HG03354 (cell line): ENCODE results near the gene EFCAB3.
"Not testable (repeated sequence)": the region's sequence is repeated elsewhere in the genome, so short reads cannot be mapped to it uniquely, and the experiment has no call there.

ENCODE experiments used
- ATAC-seq: cut with Tn5 transposase; IDR thresholded peaks from one replicate; pipeline ENCODE4 v1.9.1; 2021; ENCODE audit warnings: mild to moderate bottlenecking; ENCODE audit not compliant: unreplicated experiment, poor library complexity, severe bottlenecking

EFCAB3 gene

DNA sequence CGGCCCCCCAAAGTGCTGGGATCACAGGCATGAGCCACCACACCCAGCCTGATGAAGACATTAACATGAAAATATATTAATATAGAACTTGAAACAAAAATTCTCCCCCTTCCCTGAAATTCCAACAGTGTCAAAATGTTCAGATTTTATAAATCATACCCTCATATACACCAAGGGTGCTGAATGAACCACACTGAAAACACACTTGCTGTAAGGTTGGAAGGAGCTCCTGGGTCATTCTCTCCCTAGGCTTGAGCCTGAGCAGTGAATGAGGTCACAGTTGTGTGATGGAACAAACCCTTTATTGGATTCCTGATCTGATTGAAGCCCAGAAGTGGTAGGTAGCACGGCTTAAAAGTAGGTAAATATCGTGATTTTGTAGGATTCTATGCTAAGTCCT is at the start of gene EFCAB3:
TSS of gene EFCAB3 (plus strand) at position 301 of the 400 bp plus-strand sequence. CDS start 2,427 bp downstream, outside the sequence.
- no peak for ATAC-seq

GRCh38 chr17:62336527-62336926 is 43.8 kb upstream of the EFCAB3 start:
- no peak for ATAC-seq

- no peak for ATAC-seq
Measured at GRCh38 chr17:62343764-62344270, 36.5 kb upstream of the EFCAB3 start.

DNA sequence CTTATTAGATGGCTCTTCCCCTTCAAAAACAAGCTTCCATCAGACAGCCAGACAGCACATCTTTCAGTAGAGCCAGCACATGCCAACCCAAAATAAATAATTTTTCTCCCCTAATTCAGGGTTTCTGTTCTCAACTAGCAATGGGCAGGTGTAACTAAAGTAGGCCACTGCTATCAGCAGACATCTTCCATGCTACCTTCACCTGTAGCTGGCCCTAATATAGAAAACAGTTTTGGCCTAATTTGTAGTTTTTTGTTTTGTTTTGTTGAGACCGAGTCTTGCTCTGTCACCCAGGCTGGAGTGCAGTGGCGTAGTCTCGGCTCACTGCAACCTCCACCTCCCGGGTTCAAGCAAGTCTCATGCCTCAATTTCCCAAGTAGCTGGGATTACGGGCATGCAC is 29.2 kb upstream of the EFCAB3 start:
- no peak for ATAC-seq

- ATAC-seq = no peak
Measured at GRCh38 chr17:62366191-62366590, 14.2 kb upstream of the EFCAB3 start.

- ATAC-seq = no peak
Measured at GRCh38 chr17:62381561-62381960, 1.2 kb downstream of the EFCAB3 start.

DNA sequence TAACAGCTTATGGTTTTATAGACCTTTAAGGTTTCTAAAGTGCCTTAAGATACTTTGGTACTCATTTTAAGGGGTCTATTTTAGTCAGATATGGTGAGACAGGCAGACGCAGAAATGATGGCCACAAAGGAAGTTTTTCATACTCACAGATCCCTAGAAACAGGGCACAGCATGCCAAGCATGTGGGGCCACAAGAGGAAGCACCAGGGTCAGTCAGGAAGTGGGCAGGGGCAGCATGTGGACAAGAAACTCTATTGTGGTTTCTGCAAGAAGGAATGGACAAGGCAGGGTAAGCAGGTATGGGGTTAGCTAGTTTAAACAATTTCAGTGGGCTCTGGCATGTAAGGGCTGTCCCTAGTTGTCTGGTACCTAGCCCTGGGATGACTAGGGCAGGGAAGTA is 8.5 kb downstream of the EFCAB3 start:
- no peak for ATAC-seq

- no peak for ATAC-seq
Measured at GRCh38 chr17:62392908-62393307, 12.6 kb downstream of the EFCAB3 start.

- no peak for ATAC-seq
Measured at GRCh38 chr17:62398891-62399290, 18.5 kb downstream of the EFCAB3 start.

- ATAC-seq = no peak
Measured at GRCh38 chr17:62405451-62405850, 25.1 kb downstream of the EFCAB3 start.

DNA sequence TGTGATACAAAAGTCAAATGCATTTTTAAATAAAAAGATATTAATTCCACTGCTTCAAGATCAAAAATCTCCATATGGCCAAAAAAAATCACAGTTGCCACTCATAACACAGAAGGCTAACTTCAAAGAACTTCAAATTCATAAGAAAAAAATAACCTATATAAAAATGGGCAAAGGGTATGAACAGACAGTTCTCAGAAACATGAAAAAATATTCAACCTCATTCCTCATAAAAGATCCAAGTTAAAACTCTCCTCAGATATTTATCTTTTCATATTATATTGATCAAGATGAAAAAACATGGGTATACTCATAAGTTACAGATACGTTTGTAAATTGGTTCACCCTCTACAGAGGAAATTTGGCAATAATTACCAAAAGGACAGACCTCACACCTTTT is 32.7 kb downstream of the EFCAB3 start:
- ATAC-seq = not testable (repeated sequence)

DNA sequence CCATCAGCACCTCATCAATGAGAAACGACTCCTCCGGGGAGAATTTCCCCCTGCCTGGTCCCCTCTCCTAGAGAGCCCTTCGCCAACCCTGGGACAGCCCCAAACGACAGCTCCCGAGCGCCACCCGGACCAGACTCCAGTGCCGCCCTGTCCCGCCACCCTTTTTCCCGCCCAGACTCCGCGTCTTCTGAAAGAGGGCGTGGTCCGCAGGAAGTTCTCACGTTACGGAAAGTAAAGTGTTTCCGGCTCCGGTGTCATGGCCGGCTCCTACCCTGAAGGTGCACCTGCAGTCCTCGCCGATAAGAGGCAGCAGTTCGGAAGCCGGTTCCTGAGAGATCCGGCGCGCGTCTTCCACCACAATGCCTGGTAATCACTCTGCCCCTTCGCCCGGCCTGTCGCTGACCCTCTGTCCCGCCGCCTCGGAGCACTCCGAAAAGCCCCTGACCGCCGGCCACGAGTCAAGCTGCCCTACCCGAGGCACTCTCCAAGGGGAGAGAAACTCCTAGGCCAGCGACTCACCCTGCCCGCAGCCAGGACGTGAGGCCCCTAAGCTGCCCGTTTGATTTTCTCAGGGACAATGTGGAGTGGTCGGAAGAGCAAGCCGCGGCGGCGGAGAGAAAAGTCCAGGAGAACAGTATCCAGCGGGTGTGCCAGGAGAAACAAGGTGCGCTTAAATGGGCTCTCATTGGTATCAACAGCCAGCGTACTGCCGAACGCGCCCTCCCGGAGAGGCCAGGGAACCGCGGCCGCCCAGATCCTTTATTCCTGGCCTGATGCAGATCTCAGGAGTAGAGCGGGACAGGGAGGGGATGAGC is 43.5 kb downstream of the EFCAB3 start, which contains the start of gene METTL2A:
TSS of gene METTL2A (plus strand) at position 251 of the 815 bp plus-strand sequence. CDS start at position 257, 6 bp downstream.
- ATAC-seq = peak; percentile 94

DNA sequence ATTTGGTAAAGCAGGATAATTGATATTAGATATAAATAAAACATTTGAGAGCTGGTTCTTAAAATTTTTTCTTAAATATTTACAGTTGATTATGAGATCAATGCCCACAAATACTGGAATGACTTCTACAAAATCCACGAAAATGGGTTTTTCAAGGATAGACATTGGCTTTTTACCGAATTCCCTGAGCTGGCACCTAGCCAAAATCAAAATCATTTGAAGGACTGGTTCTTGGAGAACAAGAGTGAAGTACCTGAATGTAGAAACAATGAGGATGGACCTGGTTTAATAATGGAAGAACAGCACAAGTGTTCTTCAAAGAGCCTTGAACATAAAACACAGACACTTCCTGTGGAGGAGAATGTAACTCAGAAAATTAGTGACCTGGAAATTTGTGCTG is 45.9 kb downstream of the EFCAB3 start:
- not testable (repeated sequence) for ATAC-seq

DNA sequence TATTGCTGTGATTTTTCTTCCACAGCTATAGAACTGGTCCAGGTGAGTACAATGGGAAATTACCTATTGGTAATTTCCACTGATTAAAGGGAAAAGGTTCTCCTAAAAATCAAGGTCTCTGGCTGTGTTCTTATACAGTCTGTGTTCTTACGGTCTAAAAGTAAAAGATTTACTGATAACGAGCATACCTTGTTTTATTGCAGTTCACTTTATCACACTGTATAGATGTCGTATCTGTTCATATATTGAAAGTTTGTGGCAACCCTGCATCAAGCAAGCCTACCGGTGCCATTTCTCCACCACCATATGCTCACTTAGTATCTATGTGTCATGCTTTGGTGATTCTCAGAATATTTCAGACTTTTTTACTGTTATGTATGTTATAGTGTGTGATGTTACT is 54.9 kb downstream of the EFCAB3 start:
- ATAC-seq = not testable (repeated sequence)

GRCh38 chr17:62441181-62441580 is 60.8 kb downstream of the EFCAB3 start:
- not testable (repeated sequence) for ATAC-seq

DNA sequence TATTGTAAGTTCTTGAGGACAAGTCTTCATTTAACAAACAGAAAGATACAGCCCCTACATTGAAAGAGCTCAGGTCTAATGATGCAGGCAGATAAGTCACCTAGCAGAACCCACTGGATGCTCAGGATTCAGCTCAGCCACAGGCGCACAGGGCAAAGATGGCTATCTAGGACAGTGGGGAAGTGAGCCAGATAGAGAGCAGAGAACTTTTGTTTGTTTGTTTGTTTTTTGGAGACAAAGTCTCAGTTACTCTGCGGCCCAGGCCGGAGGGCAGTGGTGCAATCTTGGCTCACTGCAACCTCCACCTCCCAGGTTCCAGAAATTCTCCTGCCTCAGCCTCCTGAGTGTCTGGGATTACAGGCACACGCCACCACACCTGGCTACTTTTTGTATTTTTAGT is 63.7 kb downstream of the EFCAB3 start:
- ATAC-seq = no peak

DNA sequence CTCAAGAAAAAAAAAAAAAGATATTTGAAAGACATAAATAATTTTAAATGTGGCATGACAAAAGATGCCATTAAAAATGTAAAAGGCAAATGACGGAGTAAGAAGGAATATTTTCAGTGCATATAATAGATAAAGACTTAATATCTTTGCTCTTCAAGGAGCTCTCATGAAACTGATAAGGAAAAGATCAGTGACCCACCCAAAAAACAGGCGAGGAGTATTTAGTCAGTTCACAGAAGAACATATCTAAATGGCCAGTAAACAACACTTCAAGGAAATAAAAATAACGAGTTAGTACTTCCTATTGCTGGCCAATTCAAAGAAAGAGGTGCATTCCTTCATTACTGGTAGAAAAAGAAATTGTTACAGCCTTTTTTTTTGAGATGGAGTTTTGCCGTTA is 65.4 kb downstream of the EFCAB3 start:
- not testable (repeated sequence) for ATAC-seq

DNA sequence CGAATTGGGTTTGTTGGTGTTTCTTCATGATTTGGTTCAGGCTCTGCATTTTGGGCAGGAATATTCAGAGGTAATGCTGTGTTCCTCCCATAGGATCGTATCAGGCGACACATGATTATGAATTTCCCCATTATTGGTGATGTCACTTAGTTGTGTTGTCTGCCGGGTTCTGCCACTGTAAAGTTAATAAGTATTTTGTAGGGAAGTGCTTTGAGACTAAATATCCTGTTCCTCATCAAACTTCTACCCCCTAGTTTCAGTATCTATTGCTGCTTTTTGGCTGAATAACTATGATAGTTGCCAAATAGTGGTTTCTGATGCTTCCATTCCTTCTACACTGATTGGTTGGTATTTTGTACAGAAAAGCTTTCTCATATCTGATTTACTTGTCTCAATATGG is 71.8 kb downstream of the EFCAB3 start:
- not testable (repeated sequence) for ATAC-seq

DNA sequence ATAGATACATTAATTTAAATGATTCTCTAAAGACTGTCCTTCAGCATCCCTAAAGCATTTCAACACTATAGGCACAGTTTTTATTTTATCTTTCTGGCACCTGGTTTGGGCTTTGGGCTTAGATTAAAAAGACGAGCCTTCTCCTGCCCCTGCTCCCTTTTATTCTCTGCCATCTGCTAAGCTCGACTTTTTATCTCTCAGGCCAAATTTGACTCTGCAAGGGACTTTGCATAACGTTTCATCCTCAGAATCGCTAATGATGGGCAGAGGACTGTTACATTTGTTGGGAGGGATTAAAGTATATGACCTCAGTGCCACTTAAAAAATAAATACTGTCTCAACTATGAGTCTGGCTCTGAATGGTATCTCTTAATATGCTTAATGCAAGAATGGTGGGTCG is 72.7 kb downstream of the EFCAB3 start:
- not testable (repeated sequence) for ATAC-seq

- ATAC-seq = peak; percentile 38
Measured at GRCh38 chr17:62453656-62454055, 73.3 kb downstream of the EFCAB3 start.

GRCh38 chr17:62454111-62454510 is 73.8 kb downstream of the EFCAB3 start:
- peak; percentile 69 for ATAC-seq
